ENCODE measurements around the gene ST8SIA4. TPM values are rescaled to one million over a fixed set of nuclear protein-coding genes. Genes with fewer than 3 reads are reported as not detected.

The ST8SIA4 gene
- total and polyA plus RNA-seq, 4 donors: 0.35 to 4.1 (median 1.6) TPM

DNA sequence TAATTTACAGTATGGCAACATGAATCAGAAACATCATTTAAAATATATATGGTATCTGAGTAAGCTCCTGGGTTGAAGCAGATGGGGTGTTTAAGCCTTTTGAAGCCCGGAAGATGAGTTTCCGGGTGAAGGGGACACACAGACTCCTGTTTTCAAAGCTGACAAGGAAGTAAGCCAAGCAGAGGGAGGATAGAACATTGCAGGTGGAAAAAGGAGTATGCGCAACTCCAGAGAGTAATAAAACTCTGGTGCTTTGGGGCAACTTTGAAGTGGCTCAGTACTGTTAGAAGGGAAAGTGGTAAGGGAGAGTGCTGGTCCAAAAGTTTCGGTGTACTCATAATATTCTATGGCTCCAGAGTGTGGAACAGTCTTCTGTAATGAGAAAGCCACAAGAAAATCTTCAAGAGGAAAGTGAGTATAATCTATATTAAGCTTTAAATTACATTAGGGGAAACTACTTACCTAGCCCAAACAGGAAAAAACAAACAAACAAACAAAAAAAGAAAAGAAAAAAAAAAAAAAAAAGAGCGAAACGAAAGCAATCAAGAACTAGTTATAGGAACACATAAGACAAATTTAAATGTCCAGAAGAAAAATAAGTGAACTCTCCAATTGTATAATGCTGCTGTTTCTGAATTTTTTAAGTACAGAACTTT, 2.3 kb upstream of the ST8SIA4 start (continued):
- TF ChIP-seq, protein P1, sequence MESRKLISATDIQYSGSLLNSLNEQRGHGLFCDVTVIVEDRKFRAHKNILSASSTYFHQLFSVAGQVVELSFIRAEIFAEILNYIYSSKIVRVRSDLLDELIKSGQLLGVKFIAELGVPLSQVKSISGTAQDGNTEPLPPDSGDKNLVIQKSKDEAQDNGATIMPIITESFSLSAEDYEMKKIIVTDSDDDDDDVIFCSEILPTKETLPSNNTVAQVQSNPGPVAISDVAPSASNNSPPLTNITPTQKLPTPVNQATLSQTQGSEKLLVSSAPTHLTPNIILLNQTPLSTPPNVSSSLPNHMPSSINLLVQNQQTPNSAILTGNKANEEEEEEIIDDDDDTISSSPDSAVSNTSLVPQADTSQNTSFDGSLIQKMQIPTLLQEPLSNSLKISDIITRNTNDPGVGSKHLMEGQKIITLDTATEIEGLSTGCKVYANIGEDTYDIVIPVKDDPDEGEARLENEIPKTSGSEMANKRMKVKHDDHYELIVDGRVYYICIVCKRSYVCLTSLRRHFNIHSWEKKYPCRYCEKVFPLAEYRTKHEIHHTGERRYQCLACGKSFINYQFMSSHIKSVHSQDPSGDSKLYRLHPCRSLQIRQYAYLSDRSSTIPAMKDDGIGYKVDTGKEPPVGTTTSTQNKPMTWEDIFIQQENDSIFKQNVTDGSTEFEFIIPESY (IDR thresholded peaks at IDR 0.05): no peak
- TF ChIP-seq HNF4A (conservative IDR thresholded peaks at IDR 0.05): no peak
- TF ChIP-seq RAD21 (IDR thresholded peaks at IDR 0.05): no peak
- TF ChIP-seq SP1 (IDR thresholded peaks at IDR 0.05): no peak
- TF ChIP-seq FOXA1 (IDR thresholded peaks at IDR 0.05): no peak
- no peak for TF ChIP-seq NR2F2 (IDR thresholded peaks at IDR 0.05)
- no peak for TF ChIP-seq EGR1 (IDR thresholded peaks at IDR 0.05; ENCODE audit: low read depth in 2 of 2)
- TF ChIP-seq, protein P2, sequence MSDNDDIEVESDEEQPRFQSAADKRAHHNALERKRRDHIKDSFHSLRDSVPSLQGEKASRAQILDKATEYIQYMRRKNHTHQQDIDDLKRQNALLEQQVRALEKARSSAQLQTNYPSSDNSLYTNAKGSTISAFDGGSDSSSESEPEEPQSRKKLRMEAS (IDR thresholded peaks at IDR 0.05): no peak

DNA sequence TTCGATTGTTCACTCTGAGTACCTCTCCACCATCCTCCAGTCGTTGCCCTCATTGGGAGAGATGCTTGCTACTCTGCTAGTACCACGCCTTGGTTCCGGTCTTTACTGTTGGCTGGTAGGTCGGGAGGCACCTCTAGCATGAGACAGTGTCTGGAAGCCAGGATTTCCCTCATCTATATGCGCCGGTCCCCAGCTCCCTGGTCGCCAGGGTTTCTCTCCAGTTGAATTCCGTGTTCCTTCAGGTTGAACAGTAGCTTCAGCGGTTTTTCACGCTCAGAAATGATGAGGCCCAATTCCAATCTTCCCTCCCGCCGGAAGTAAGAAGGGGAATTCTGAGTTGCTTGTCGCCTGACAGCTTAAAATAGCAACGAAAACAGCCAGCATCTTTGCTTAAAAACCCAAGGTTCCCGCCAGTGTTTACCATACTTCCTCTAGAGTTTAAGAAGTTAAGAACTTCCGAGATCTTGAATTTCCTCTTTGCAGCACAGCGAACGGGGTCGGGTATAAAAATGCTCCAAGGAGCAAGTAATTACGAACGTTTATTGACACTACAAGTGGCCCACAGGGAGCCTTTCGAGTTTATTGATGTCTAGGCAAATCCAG, 1.3 kb upstream of the ST8SIA4 start:
- peak overlapping the region; percentile 5 to 51 for H3K27ac ChIP-seq (ENCODE audit: low read depth in 1 of 2, low read length in 2 of 2)
- peak overlapping the region in 2 of 3 donors; percentile 12 to 52 for H3K4me3 ChIP-seq (ENCODE audit: low read depth in 1 of 3, low read length in 3 of 3)
- H3K4me1 ChIP-seq (ENCODE audit: control insufficient read depth in 4 of 4, insufficient read depth in 4 of 4, low read length in 3 of 4): peaks cover 0 to 6% (median 1%) of the 10 kb centered on the region in 4 donors
- peaks cover 0 to 2% (median 0%) of the 10 kb centered on the region in 4 donors for H3K27me3 ChIP-seq (ENCODE audit: control insufficient read depth in 4 of 4, insufficient read depth in 4 of 4, low read length in 3 of 4)
- H3K9me3 ChIP-seq (ENCODE audit: control insufficient read depth in 4 of 4, low read length in 3 of 4): no peaks in the 10 kb centered on the region
- no peaks in the 10 kb centered on the region for H3K36me3 ChIP-seq (ENCODE audit: control insufficient read depth in 4 of 4, insufficient read depth in 3 of 4, low read depth in 1 of 4, low read length in 3 of 4)
- H3K9ac ChIP-seq (ENCODE audit: low read depth in 1 of 2, low read length in 2 of 2): peak overlapping the region in 1 of 2 donors; percentile 5
- no peak for DNase-seq (ENCODE audit: low spot score)
- 4% methylated on average over 23 of the region's 23 CpGs for WGBS
- TF ChIP-seq YY1 (IDR thresholded peaks at IDR 0.05) (no peak), EGR1 (IDR thresholded peaks at IDR 0.05; ENCODE audit: low read depth in 2 of 2) (no peak), HNF4G (IDR thresholded peaks at IDR 0.05) (no peak), GABPA (IDR thresholded peaks at IDR 0.05 in 1 of 2, conservative IDR thresholded peaks at IDR 0.05 in 1 of 2) (no peak), FOXA1 (IDR thresholded peaks at IDR 0.05) (no peak), RXRA (IDR thresholded peaks at IDR 0.05) (no peak), HNF4A (conservative IDR thresholded peaks at IDR 0.05) (no peak)
- TF ChIP-seq, protein P3, sequence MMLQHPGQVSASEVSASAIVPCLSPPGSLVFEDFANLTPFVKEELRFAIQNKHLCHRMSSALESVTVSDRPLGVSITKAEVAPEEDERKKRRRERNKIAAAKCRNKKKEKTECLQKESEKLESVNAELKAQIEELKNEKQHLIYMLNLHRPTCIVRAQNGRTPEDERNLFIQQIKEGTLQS (IDR thresholded peaks at IDR 0.05): no peak
- TF ChIP-seq, protein P4, sequence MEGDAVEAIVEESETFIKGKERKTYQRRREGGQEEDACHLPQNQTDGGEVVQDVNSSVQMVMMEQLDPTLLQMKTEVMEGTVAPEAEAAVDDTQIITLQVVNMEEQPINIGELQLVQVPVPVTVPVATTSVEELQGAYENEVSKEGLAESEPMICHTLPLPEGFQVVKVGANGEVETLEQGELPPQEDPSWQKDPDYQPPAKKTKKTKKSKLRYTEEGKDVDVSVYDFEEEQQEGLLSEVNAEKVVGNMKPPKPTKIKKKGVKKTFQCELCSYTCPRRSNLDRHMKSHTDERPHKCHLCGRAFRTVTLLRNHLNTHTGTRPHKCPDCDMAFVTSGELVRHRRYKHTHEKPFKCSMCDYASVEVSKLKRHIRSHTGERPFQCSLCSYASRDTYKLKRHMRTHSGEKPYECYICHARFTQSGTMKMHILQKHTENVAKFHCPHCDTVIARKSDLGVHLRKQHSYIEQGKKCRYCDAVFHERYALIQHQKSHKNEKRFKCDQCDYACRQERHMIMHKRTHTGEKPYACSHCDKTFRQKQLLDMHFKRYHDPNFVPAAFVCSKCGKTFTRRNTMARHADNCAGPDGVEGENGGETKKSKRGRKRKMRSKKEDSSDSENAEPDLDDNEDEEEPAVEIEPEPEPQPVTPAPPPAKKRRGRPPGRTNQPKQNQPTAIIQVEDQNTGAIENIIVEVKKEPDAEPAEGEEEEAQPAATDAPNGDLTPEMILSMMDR (IDR thresholded peaks at IDR 0.05; ENCODE audit: low read depth, low read length, missing input control): no peak
- TF ChIP-seq, protein P2 (IDR thresholded peaks at IDR 0.05): no peak
- TF ChIP-seq, protein P1 (IDR thresholded peaks at IDR 0.05): no peak
- TF ChIP-seq, protein P5, sequence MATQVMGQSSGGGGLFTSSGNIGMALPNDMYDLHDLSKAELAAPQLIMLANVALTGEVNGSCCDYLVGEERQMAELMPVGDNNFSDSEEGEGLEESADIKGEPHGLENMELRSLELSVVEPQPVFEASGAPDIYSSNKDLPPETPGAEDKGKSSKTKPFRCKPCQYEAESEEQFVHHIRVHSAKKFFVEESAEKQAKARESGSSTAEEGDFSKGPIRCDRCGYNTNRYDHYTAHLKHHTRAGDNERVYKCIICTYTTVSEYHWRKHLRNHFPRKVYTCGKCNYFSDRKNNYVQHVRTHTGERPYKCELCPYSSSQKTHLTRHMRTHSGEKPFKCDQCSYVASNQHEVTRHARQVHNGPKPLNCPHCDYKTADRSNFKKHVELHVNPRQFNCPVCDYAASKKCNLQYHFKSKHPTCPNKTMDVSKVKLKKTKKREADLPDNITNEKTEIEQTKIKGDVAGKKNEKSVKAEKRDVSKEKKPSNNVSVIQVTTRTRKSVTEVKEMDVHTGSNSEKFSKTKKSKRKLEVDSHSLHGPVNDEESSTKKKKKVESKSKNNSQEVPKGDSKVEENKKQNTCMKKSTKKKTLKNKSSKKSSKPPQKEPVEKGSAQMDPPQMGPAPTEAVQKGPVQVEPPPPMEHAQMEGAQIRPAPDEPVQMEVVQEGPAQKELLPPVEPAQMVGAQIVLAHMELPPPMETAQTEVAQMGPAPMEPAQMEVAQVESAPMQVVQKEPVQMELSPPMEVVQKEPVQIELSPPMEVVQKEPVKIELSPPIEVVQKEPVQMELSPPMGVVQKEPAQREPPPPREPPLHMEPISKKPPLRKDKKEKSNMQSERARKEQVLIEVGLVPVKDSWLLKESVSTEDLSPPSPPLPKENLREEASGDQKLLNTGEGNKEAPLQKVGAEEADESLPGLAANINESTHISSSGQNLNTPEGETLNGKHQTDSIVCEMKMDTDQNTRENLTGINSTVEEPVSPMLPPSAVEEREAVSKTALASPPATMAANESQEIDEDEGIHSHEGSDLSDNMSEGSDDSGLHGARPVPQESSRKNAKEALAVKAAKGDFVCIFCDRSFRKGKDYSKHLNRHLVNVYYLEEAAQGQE (IDR thresholded peaks at IDR 0.05): no peak

Measured in liver (tissue), 9 donors.